ENCODE results near the gene ACAD8. TPM values are rescaled to one million over a fixed set of nuclear protein-coding genes. Genes with fewer than 3 reads are reported as not detected.

Gene ACAD8
- total RNA-seq, 1 donor from 2014 or later: 14.9 TPM

DNA sequence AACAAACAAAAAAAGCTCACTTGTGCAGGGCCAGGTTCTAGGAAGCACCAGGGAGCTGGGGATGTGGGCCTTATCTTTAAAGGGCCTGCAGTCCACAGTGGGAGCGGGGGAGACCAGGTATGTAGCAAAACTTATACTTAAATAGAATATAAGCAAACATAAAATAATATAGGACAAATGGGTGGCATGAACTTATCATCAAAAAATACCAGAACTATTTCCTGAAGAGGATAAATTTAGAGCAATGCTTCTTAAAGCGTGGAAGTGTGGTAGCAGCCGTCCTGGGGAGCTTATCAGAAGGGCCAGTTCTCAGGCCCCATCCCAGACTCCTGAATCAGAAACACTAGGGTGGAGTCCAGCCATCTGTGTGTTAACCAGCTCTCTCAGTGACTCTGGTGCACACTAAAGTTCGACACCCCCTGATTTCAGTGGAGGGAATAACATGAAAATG lies 19.6 kb upstream of the ACAD8 start:
- peaks cover 17% of the 10 kb centered on the region for H3K4me1 Mint-ChIP-seq (ENCODE audit: low read depth)
- TF ChIP-seq, protein P1, sequence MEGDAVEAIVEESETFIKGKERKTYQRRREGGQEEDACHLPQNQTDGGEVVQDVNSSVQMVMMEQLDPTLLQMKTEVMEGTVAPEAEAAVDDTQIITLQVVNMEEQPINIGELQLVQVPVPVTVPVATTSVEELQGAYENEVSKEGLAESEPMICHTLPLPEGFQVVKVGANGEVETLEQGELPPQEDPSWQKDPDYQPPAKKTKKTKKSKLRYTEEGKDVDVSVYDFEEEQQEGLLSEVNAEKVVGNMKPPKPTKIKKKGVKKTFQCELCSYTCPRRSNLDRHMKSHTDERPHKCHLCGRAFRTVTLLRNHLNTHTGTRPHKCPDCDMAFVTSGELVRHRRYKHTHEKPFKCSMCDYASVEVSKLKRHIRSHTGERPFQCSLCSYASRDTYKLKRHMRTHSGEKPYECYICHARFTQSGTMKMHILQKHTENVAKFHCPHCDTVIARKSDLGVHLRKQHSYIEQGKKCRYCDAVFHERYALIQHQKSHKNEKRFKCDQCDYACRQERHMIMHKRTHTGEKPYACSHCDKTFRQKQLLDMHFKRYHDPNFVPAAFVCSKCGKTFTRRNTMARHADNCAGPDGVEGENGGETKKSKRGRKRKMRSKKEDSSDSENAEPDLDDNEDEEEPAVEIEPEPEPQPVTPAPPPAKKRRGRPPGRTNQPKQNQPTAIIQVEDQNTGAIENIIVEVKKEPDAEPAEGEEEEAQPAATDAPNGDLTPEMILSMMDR (IDR thresholded peaks at IDR 0.05): no peak
- no peak for DNase-seq (ENCODE audit: low spot score)
- H3K27me3 Mint-ChIP-seq (ENCODE audit: low read depth): no peaks in the 10 kb centered on the region
- H3K36me3 Mint-ChIP-seq (ENCODE audit: low read depth): peaks cover 14% of the 10 kb centered on the region
- H3K4me3 Mint-ChIP-seq (ENCODE audit: unreplicated experiment): no peak overlapping the region
- no peak overlapping the region for H3K27ac Mint-ChIP-seq (ENCODE audit: unreplicated experiment)
- H3K9me3 Mint-ChIP-seq (ENCODE audit: low read depth): no peaks in the 10 kb centered on the region

DNA sequence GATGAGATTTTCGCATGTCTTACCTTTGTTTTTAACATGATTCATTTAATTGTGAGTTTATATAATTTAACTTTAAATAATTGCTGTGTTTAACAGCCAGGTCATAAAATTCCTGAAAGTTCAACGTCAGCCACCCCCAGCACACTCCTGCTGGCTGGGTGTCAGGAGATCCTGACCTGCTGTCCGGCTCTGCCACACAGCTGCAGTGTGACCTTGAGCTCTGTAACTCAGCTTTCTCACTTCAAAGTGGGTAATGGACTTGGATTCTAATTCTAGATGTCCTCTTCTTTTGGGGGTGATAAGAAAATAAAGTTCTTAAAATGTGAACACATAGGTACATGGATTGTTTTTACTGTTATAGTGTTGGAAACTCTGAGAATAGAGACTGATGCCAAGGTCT lies 18.0 kb upstream of the ACAD8 start:
- H3K4me3 Mint-ChIP-seq (ENCODE audit: unreplicated experiment): no peak overlapping the region
- peaks cover 6% of the 10 kb centered on the region for H3K4me1 Mint-ChIP-seq (ENCODE audit: low read depth)
- TF ChIP-seq, protein P1 (IDR thresholded peaks at IDR 0.05): no peak
- H3K36me3 Mint-ChIP-seq (ENCODE audit: low read depth): peaks cover 18% of the 10 kb centered on the region
- no peaks in the 10 kb centered on the region for H3K9me3 Mint-ChIP-seq (ENCODE audit: low read depth)
- no peaks in the 10 kb centered on the region for H3K27me3 Mint-ChIP-seq (ENCODE audit: low read depth)
- no peak overlapping the region for H3K27ac Mint-ChIP-seq (ENCODE audit: unreplicated experiment)
- DNase-seq (ENCODE audit: low spot score): no peak

DNA sequence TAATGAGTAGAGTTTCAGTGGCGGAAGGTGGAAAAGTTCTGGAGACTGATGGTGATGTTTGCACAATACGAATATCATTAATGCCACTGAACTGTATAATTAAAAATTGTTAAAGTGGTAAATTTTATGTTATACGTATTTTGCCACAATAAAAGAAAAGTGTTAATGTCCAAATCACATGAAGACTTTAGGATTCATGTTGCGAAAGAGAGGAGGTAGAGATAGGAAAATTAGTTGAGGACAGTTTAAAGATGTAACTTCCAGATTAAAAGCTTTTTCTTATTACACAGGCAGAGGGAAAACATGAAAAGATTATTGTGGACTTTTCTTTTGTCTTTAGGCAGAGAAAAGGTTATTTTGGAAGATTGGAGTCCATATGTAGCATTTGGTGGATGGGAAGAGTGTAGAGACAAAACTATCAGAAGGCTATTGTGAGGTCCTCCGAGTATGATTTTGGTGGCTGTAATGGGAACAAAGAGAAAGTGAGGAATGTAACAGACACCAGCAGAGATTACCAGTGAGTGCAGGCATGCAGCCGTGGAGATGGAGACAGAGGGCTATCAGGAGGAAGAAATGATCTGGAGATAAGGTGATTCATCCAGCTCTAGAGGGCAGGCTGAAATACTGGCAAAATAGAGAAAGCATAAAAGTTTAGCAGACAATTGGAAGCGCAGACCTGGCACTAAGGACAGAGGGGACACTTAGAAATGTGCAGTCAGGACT lies 16.4 kb upstream of the ACAD8 start:
- Mint-ChIP-seq H3K4me3 (ENCODE audit: unreplicated experiment) (no peak overlapping the region), H3K9me3 (ENCODE audit: low read depth) (no peaks in the 10 kb centered on the region), H3K27me3 (ENCODE audit: low read depth) (no peaks in the 10 kb centered on the region), H3K36me3 (ENCODE audit: low read depth) (peaks cover 18% of the 10 kb centered on the region), H3K27ac (ENCODE audit: unreplicated experiment) (no peak overlapping the region), H3K4me1 (ENCODE audit: low read depth) (peaks cover 6% of the 10 kb centered on the region)
- TF ChIP-seq, protein P1 (IDR thresholded peaks at IDR 0.05): no peak
- DNase-seq (ENCODE audit: low spot score): no peak

- TF ChIP-seq, protein P1 (IDR thresholded peaks at IDR 0.05): no peak
- peaks cover 6% of the 10 kb centered on the region for H3K4me1 Mint-ChIP-seq (ENCODE audit: low read depth)
- peaks cover 22% of the 10 kb centered on the region for H3K36me3 Mint-ChIP-seq (ENCODE audit: low read depth)
- no peak for DNase-seq (ENCODE audit: low spot score)
- no peaks in the 10 kb centered on the region for H3K9me3 Mint-ChIP-seq (ENCODE audit: low read depth)
- no peaks in the 10 kb centered on the region for H3K27me3 Mint-ChIP-seq (ENCODE audit: low read depth)
- H3K4me3 Mint-ChIP-seq (ENCODE audit: unreplicated experiment): no peak overlapping the region
- no peak overlapping the region for H3K27ac Mint-ChIP-seq (ENCODE audit: unreplicated experiment)
These were observed 15.8 kb upstream of the ACAD8 start for GRCh38 chr11:134237557-134237922.

- Mint-ChIP-seq H3K27ac (ENCODE audit: unreplicated experiment) (no peak overlapping the region), H3K36me3 (ENCODE audit: low read depth) (peaks cover 28% of the 10 kb centered on the region), H3K27me3 (ENCODE audit: low read depth) (no peaks in the 10 kb centered on the region), H3K4me1 (ENCODE audit: low read depth) (peaks cover under 1% of the 10 kb centered on the region), H3K9me3 (ENCODE audit: low read depth) (no peaks in the 10 kb centered on the region), H3K4me3 (ENCODE audit: unreplicated experiment) (no peak overlapping the region)
- DNase-seq (ENCODE audit: low spot score): no peak
- TF ChIP-seq, protein P1 (IDR thresholded peaks at IDR 0.05): no peak
These were observed 14.4 kb upstream of the ACAD8 start for GRCh38 chr11:134238956-134239355.
